Activated T-cell treated with anti-CD3 and anti-CD28 coated beads, Interleukin-2, amount 50 U/mL, for 1 hour (primary cell): ENCODE measurements around the gene EIF4H.
"Not testable (repeated sequence)": the region's sequence is repeated elsewhere in the genome, so short reads cannot be mapped to it uniquely, and the experiment has no call there.

Source experiments
- DNase-seq: peaks from one replicate; pipeline ENCODE4 v3.0.0-alpha.2; 2020

Gene EIF4H

DNA sequence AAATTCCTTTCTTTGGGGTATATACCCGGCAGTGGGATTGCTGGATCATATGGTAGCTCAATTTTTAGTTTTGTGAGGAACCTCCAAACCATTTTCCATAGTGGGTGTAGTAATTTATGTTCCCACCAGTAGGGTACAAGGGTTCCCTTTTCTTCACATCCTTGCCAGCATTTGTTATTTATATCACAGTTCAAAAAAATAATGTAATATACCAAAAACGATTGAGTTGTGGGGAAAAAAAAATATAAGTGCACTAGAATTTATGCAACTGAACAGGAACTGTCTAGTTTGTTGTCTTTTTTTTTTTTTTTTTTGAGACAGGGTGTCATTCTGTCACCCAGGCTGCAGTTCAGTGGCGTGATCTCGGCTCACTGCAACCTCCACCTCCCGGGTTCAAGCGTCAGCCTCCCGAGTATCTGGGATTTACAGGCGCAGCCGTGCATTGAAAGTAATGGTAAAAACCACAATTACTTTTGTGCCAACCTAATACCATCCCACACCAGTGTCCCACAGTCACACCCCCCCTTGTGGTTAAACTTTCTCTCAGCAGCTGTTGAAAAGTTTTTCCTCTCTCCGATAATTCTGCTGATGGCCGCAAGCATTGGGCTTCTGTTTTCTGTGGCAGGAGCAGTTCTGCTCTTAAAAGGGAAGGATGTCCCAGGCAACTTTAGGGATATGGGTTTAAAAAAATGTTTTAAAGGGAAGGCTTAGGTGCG, 28.8 kb downstream of the EIF4H start:
- no peak for DNase-seq

DNA sequence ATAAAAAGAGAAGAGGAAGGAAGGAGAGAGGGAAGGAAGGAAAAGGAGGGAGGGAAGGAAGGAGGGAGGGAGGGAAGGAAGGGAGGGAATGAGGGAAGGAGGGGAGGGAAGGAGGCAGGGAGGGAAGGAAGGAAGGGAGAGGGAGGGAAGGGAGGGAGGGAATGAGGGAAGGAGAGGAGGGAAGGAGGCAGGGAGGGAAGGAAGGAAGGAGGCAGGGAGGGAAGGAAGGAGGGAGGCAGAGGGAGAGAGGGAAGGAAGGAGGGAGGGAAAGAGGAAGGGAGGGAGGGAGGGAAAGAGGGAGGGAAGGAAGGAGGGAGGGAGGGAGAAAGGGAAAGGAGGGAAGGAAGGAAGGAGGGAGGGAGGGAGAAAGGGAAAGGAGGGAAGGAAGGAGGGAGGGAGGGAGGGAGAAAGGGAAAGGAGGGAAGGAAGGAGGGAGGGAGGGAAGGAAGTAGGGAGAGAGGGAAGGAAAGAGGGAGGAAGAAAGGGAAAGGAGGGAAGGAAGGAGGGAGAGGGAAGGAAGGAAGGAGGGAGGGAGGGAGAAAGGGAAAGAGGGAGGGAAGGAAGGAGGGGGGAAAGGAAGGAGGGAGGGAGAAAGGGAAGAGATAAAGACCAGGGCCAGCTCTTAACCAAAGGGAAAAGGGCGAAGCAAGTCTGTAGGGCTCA, 29.9 kb downstream of the EIF4H start:
- no peak for DNase-seq

DNA sequence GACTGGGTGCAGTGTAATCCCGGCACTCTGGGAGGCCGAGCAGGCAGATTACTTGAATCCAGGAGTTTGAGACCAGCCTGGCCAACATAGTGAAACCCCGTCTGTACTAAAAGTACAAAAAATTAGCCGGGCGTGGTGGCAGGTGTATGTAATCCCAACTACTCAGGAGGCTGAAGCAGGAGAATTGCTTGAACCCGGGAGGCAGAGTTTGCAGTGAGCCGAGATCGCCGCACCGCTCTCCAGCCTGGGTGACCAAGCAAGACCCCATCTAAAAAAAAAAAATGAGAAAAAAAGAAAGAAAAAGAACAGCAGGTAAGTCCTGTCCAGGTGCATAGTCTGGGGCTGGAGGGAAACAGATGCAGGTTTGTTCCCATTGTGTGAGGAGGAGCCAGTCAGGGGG, 31.9 kb downstream of the EIF4H start:
- not testable (repeated sequence) for DNase-seq

DNA sequence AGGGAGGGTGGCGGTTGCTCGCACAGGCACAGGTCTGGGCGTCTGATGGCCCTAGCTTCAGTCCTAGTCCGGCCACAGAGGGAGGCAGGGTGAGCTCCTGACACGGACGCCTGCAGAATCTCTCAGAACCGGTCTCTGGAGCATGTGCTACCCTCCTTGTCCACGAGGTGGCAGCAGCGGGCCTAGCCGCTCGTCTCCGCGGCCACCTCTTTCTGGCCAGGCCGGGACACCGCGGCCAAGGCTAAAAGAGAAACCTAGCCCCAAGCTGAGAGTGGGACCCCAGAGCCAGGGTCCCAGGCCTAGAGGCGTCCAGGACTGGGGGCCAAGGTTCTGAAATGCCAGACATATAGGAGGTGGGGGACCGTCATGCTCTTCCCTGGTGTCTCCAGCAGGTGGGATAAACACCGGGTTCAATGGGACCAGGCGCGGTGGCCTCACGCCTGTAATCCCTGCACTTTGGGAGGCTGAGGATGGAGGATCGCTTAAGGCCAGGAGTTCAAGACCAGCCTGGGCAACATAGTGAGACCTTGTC, 32.5 kb downstream of the EIF4H start:
- DNase-seq: peak; percentile 85

DNA sequence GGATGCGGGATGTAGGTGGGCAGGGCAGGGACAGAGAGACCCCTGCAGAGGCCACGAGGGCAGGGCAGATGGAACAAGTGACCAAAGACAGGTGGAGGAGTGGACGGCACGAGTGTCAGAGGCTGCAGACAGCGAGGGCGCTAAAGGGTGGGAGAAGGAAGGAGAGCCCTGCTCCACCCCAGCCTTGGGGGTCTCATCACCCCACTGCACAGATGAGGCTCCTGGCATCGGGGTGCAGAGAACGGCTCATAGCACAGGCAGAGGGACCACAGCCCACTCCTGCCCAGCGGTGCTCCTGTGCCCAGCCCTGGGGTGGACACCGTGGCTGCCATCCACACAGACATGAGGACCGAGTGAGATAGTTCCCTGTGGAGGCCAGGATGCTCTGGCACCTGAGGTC, 33.4 kb downstream of the EIF4H start:
- DNase-seq: no peak

DNA sequence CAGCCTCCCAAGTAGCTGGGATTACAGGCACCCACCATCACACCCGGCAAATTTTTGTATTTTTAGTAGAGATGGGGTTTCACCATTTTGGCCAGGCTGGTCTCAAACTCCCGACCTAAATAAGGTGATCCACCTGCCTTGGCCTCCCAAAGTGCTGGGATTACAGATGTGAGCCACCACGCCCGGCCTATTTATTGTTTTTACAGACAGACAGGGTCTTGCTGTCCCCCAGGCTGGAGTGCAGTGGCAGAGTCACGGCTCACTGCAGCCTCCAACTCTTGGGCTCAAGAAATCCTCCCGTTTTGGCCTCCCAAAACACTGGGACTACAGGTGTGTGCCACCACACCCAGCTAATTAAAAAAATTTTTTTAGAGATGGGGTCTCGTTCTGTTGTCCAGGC, 34.1 kb downstream of the EIF4H start:
- not testable (repeated sequence) for DNase-seq

DNA sequence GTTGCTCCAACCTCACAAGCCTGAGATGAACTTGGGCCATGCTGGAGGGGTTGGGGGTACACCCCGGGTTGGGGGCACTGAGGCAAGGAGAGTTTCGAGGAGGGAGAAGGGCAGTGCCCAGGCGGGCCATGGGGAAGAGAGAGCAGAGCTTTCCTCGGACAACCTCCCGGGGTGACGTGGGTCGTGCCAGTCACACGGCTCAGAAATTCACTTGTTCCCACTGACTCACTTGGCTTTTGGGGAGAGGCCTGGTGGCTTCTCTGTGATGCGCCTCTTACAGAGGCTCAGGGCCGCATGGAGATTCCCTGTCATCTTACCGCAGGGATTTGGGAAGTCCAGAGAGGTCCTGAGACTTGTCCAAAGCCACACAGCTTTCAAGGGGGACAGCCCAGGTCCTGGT, 38.5 kb downstream of the EIF4H start:
- DNase-seq: no peak

DNA sequence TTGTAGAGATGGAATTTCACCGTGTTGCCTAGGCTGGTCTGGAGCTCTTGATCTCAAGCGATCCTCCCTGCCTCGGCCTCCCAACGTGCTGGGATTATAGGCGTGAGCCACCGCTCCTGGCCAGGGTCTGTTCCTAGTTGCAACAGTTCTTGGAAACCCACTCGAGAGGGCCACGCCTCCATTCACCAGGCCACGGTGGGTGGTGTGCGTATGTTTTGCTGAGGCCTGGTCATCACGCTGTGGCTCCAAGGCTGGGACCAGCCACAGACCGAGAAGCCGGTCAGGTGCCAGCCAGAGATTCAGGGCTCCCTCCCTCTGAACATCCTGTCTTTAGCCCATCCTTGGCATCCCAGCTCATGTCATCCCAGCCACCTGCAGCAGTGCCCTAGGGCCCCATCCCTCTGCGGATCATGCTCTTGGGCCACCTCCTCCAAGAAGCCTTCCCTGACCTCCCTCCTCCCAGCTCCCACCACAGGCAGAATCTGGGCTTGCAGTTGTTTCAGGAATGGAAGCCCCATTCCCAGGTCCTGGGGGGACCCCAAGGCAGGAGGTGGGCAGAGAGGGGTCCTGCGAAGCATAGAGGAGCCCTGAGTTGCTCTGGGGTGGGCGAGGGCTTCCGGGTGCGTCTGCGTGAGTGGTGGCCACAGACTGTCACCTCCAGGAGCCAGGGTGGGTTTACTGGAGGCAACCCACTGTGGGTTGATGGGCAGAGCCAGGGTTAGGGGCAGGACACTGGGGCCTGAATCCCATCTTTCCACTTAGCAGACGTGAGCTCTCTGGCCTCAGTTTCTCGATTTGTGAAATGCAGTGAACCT, 40.9 kb downstream of the EIF4H start:
- no peak for DNase-seq

DNA sequence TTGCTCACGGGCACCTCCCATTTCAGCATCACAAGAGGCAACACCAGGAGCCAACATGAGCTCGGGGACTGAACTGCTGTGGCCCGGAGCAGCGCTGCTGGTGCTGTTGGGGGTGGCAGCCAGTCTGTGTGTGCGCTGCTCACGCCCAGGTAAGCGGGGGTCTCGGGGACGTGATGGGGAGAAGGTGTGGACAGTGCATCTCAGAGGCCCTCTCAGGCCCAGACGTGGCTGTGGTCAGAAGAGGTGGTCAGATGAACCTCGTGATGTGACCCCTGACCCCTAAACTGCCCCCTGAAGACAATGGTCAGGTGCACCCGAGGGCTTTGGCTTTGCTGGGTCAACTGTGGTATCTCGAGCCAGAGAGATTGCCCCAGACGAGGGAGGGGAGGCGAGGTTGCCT, 41.8 kb downstream of the EIF4H start:
- DNase-seq: no peak

DNA sequence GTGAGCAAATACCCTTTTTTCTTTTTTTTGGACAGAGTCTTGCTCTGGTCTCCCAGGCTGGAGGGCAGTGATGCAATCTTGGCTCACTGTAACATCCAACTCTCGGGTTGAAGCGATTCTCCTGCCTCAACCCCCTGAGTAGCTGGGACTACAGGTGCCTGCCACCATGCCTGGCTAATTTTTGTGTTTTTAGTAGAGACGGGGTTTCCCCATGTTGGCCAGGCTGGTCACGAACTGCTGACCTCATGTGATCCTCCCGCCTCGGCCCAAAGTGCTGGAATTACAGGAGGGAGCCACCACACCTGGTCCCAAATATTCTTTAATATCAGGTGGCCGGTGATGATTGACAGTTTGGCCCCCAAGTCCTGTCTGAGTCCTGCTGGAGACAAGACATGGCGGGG, 42.2 kb downstream of the EIF4H start:
- no peak for DNase-seq

DNA sequence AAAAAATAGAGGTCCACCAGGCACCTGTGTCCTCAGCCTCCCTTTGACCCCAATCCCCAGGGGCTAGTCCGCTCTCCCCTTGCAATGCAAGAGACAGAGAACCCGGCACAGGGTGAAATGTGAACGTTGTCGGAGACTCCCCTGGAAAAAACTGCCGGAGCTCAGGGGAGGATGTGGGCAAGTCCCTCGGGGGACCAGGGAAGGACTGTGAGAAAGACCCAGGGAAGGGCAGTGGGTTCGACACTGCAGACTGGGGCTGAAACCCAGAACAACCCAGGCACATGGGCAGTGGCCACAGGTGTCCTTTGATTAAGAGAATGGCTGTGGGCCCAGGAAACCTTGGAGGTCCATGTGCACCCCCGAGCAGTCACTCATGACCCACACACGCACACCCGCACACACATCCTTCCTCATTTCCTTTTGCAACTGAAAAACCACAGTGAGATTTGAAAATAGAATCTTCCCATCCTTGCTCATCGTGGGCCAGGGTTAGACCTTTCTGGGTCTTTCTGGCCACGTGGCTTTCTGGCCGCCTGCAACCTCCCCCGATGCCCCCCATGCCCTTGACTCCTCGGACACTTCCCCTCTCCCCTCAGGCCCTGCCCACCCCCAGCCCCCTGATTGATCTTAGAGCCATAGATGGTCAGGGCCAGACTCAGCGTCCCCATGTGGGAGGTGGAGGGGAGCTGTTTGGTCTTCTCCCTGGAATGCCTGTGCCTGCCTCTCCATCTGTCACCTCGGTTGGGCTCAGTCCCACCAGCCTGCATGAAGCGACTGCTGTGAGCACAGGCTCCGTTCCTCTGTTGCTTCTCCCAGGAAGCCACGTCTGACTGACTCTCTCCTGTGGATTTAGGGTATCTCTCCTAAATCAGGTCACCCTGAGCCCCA, 43.5 kb downstream of the EIF4H start:
- no peak for DNase-seq

DNA sequence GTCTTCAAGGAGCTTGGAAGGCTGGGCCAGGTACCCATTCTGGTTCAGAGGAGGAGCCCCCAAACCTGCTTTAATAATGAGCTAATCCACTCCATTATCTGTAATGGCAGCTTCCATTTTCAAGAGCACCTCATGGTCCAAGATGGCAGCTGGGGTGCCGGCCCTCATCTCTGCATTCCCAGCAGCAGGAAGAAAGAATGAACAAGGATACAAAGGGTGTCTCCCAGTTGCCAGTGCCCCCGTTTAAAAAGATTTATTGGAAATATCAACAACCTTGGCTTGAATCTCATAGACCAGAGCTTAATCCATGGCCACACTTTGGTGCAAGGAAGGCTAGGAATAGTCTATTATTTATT, 44.2 kb downstream of the EIF4H start:
- no peak for DNase-seq

DNA sequence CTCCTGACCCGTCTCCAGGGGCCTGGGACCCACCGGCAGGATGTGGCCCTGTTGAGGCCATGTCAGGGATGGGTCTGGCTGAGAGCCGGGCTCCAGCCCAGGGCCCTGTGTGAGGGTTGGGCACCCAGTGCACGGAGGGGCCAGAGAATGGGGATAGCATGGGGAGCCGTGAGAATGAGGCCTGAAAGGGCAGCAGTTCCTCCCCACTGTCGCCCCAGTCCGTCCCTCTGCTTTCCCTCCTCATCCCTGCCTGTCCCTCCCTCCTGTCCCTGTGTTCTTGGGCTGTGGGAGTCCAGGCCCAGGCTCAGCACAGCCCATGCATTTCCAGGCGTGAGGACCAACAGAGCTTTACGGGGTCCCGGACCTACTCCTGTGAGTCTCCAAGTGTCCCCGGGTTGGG, 45.3 kb downstream of the EIF4H start:
- DNase-seq: no peak

DNA sequence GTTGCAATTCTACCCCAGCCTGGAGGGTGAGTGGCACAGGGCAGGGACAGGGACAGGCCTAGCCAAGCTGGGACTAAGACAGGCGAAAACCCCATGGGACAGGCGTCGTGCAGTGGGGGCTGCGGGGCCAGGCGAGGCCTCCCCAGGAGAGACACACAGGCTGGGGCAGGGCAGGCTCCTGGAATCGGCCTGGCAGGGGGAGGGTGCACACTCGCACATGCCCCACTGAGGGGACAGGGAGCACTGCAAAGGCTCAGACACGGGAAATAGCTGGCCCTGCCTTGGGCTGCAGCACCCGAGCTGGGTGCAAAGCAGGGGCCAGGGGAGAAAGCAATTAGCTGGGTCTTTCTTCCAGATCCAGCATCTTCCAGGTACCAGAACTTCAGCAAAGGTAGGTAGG, 46.1 kb downstream of the EIF4H start:
- DNase-seq: no peak

DNA sequence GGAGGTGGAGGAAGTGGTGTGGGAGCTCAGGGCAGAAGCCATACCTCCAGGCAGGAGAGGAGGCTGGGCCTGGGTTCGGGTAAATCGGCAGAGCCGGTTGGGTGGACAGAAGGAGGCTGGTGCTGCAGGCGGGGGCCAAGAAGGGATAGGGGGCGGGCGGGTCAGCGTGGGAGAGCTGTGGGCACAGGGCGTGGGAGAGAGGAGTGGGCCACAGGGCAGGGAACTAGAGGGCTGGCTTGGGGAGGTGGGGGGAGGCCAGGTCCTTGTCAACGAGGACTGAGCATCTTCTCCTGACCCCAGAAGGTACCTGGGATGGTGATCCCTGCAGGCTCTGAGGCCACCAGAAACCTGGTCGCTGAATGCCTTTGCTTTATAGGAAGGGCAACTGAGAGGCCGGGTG, 47.6 kb downstream of the EIF4H start:
- no peak for DNase-seq

DNA sequence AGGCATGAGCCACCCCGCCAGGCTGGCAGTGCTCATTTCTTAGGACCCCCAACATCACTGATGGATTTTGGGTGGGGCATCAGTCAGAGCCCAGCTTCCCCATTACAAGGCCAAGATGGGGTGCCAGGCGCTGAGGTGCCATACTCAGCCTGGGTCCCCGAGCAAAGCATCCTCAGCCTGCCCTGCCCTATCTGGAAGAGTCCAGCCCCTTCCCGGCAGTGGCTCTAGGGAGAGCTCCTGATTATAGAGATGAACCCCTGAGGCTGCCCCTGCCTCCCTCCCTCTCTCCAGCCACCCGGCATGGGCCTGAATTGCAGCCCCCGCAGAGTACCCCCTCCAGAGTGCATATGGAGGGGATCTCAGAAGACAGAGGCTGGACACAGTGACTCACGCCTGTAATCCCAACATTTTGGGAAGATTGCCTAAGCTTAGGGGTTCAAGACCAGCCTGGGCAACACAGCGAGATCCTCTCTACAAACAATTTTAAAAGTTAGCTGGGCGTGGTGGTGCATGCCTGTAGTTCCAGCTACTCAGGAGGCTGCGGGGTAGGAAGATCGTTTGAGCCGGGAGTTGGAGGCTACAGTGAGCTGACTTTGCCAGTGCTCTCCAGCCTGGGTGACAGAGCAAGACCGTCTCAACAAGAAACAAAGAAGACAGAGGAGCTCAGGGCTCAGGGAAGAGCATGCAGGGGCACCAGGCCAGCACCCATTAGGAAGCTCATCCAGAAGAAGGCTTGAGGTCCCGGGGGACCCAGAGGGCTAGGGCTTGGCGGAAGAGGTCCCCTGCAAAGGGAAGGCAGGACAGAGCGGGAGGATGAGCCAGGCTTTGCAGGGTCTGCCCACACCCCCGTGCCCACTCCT, 48.9 kb downstream of the EIF4H start:
- DNase-seq: no peak

DNA sequence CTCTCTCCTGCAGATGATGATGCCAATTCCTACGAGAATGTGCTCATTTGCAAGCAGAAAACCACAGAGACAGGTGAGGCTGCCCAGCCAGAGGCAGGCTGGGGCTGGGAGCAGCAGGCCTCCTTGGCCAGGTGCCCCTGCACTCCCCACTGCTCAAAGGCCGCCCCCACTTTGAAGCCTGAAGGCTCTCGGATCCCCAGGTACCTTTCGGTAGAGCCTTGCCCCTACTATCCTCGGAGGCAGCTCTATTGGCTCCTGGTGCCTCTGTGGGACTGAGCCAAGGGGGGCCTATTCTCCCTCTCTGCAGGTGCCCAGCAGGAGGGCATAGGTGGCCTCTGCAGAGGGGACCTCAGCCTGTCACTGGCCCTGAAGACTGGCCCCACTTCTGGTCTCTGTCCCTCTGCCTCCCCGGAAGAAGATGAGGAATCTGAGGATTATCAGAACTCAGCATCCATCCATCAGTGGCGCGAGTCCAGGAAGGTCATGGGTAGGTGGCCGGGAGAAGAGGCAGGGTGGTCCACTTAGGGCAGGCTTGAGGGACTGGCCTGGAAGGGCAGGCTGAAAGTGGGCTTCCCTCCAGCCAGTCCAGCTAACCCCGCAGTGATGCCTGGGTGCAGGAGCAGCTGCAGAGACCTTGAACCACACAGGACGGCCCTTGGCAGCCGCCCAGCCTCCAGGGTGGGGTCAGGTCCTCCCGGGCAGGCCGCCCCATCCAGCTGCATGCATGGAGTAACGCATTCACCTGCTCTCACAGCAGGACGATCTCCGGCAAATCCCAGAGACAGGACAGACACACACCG, 49.8 kb downstream of the EIF4H start:
- no peak for DNase-seq

DNA sequence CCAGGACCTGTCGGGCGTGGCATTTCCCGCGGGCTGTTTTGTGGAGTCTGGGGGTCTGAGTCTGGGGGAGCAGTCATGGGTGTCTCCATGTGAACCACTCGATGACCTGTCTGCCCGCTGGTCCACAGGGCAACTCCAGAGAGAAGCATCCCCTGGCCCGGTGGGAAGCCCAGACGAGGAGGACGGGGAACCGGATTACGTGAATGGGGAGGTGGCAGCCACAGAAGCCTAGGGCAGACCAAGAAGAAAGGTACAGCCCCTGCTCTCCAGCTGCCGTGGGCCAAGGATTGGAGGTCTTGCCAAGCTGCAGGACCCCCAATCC, 50.3 kb downstream of the EIF4H start:
- no peak for DNase-seq

DNA sequence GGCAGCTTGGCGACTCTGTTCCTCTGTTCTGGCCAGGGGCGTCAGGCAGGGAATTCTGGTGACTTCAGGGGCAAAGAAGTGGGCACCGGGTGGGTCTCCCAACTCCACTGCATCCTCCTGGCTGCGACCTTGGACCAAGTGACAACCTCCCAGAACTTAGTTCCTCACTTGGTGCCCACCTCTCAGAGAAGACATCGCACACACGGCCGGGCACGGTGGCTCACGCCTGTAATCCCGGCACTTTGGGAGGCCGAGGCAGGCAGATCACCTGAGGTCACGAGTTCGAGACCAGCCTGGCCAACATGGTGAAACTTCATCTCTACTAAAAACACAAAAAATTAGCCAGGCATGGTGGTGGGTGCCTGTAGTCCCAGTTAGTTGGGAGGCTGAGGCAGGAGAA, 50.8 kb downstream of the EIF4H start:
- not testable (repeated sequence) for DNase-seq

DNA sequence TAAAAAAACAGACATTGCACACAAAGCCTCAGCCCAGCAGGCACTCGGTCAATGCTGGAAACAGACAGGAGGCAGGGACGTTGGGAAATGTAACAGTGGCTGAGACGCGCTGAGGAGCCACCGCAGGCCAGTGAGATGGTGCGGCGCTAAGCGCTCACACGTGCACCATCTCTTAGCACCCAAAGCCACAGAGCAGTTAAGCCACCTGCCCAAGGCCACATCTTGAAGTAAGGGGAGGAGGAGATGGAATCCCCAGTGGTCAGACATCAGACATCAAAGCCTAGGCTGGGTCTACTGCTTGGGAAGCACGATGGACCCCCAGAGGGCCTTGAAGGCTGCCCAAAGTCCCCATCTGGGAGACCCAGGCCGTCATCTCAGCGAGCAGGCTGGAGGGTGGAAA, 51.2 kb downstream of the EIF4H start:
- DNase-seq: no peak

DNA sequence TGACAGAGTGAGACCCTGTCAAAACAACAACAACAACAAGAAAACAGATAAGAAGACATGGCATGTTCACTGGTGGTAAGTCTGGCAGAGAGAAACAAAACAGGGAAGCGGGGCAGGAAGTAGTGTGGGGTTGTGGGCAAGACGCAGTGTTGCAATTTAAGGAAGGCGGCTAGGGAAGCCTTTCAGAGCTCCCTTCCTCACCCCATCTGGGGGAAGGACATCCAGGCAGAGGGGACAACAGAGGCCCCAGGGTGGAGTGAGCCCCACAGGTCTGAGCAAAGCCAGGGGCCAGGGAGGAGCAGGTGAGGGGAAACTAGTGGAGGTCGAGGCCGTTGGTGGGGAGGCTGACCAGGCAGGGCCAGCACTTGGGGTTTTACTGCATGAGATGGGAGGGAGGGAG, 52.5 kb downstream of the EIF4H start:
- no peak for DNase-seq
